Ovary (tissue), 3 donors: Measurements from ENCODE around the gene HNRNPDL.

Source experiments
- CTCF ChIP-seq, 3 donors: fragments of 450-650 bp in 2 of 3; fragments of 200-600 bp in 1 of 3; IDR thresholded peaks; one replicate each; pipeline versions ENCODE4 v1.5.1 to v1.8.0; 2016 to 2022; ENCODE audit warnings: antibody characterized with exemption in 3 of 3, mild to moderate bottlenecking in 1 of 3
- POLR2A ChIP-seq: fragments of 450-650 bp; IDR thresholded peaks from one replicate; pipeline ENCODE4 v1.6.1; 2017; ENCODE audit warnings: antibody characterized with exemption, mild to moderate bottlenecking, moderate library complexity
- donor health status: DM: no; HTN: no; CAD: no.

- TF ChIP-seq POLR2A = no peak
- TF ChIP-seq CTCF (IDR thresholded peaks at IDR 0.05) = no peak
These were observed 3.5 kb upstream of the HNRNPDL start for GRCh38 chr4:82433791-82434190.
